Colonic mucosa (tissue), 4 donors: ENCODE data around the gene C1orf56. TPM values are rescaled to one million over a fixed set of nuclear protein-coding genes. Genes with fewer than 3 reads are reported as not detected.

Source experiments
- DNase-seq: peaks from one replicate; pipeline ENCODE4 v3.0.0-alpha.2; 2020
- H3K27ac ChIP-seq: fragments of 200-600 bp; one replicate; pipeline ENCODE4 v1.8.0; 2021
- H3K27me3 ChIP-seq: fragments of 200-600 bp; one replicate; pipeline ENCODE4 v1.8.0; 2021
- H3K36me3 ChIP-seq: fragments of 200-600 bp; one replicate; pipeline ENCODE4 v1.8.0; 2021
- H3K4me1 ChIP-seq: fragments of 200-600 bp; one replicate; pipeline ENCODE4 v1.8.0; 2021; ENCODE audit warnings: mild to moderate bottlenecking
- H3K4me3 ChIP-seq: fragments of 200-600 bp; one replicate; pipeline ENCODE4 v1.8.0; 2021
- H3K9ac ChIP-seq, 2 donors: one replicate each; pipeline ENCODE4 v1.7.0; 2013; ENCODE audit warnings: control low read depth in 2 of 2, low read depth in 2 of 2, low read length in 2 of 2
- H3K9me3 ChIP-seq: fragments of 200-600 bp; one replicate; pipeline ENCODE4 v1.8.0; 2021
- intact Hi-C: fragments of 100-400 bp; cut with DNase I; formaldehyde crosslinking; loops from one replicate; pipeline ENCODE4 v1.14.1; 2022
- total RNA-seq, 2 donors: library from RNA; stranded (reverse); fragmentation: NEBNext Ultra II Directional in 1 of 2; extraction: Animal tissue kit (Norgen Biotek cat#: 25700) in 1 of 2; gene quantifications; one replicate each; pipeline ENCODE4 v1.2.1, GENCODE V29; 2021
- TF ChIP-seq, protein P1 (sequence below): fragments of 200-600 bp; IDR thresholded peaks from one replicate; pipeline ENCODE4 v1.8.0; 2022; ENCODE audit warnings: antibody characterized with exemption, mild to moderate bottlenecking
- donor health status: healthy.
- donor health status: DM: no; HTN: no; CAD: no.
- donor health status: DM: no; HTN: no; CAD: no.

C1orf56 gene
- total RNA-seq, 2 donors from 2014 or later, result 2.6 to 3.2 TPM

DNA sequence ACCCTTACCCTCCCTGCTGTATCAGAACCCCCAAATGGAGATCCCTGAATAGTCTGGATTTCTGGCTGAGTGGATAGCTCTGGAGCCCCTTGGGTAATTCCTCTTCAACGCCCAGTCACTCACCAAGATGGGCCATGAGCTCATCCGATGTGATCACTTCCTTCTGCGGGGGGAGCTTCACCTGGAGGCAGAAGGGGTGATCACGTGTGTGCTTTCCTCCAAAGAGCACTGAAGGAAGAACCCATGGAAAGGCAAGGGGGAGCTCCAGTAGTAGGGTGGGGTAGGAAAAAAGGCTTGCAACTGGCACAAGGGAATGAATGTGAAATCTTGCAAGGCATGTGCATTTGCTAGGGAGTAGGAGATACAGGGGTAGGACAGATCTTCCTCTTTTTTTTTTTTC is 45.9 kb upstream of the C1orf56 start:
- Histone ChIP-seq H3K4me1 (no peaks in the 10 kb centered on the region), H3K4me3 (no peak overlapping the region), H3K27me3 (no peaks in the 10 kb centered on the region), H3K27ac (no peak overlapping the region), H3K9me3 (no peaks in the 10 kb centered on the region), H3K36me3 (no peaks in the 10 kb centered on the region), H3K9ac (no peak overlapping the region)
- TF ChIP-seq, protein P1, sequence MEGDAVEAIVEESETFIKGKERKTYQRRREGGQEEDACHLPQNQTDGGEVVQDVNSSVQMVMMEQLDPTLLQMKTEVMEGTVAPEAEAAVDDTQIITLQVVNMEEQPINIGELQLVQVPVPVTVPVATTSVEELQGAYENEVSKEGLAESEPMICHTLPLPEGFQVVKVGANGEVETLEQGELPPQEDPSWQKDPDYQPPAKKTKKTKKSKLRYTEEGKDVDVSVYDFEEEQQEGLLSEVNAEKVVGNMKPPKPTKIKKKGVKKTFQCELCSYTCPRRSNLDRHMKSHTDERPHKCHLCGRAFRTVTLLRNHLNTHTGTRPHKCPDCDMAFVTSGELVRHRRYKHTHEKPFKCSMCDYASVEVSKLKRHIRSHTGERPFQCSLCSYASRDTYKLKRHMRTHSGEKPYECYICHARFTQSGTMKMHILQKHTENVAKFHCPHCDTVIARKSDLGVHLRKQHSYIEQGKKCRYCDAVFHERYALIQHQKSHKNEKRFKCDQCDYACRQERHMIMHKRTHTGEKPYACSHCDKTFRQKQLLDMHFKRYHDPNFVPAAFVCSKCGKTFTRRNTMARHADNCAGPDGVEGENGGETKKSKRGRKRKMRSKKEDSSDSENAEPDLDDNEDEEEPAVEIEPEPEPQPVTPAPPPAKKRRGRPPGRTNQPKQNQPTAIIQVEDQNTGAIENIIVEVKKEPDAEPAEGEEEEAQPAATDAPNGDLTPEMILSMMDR, result no peak
- intact Hi-C loops, result no loop called here
- DNase-seq, result no peak

DNA sequence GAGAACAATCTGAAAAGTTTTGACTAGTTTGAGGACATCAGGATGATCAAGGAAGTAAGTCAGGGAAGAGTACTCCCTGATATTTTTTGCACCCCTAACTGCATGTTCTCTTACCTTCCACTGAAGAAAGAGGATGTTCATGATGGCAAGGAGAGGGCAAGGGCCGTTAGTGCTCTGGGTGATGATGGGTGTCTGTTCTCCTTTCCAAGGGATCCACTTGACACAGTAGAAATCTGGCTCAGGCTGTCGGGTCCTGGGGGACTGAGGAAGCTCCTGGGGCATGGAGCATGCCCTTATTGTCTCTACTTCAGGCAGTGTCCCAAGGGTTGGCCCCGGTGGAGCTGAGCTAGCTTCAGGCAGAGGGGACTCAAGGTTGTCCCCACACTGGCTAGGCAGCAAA is 45.5 kb upstream of the C1orf56 start:
- Histone ChIP-seq H3K9ac (no peak overlapping the region), H3K27ac (no peak overlapping the region), H3K27me3 (no peaks in the 10 kb centered on the region), H3K36me3 (no peaks in the 10 kb centered on the region), H3K4me1 (peaks cover 3% of the 10 kb centered on the region), H3K9me3 (no peaks in the 10 kb centered on the region), H3K4me3 (no peak overlapping the region)
- TF ChIP-seq, protein P1, result no peak
- intact Hi-C loops, result no loop called here
- no peak for DNase-seq

DNA sequence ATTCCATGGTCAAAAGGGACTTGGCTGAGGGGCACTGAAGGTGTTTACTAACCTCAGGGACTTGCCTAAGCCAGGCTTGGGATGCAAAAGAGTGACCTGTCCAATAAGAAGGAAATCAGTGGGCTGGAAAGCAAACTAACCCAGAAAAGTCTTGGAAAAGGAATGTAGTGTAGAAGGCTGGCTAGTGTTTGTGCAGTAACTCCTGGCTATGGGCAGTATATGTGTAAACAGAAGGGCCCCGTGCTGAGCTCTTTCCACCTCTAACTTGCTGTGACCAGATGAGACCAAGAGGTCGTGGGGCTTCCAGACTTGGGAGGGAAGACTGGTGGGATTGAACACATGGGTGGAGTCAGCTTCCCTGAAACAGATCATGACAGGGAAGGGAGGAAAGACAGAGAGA is 44.9 kb upstream of the C1orf56 start:
- Histone ChIP-seq H3K4me1 (peaks cover 8% of the 10 kb centered on the region), H3K4me3 (no peak overlapping the region), H3K27me3 (no peaks in the 10 kb centered on the region), H3K9me3 (no peaks in the 10 kb centered on the region), H3K27ac (no peak overlapping the region), H3K9ac (no peak overlapping the region), H3K36me3 (no peaks in the 10 kb centered on the region)
- no peak for DNase-seq
- intact Hi-C loops, result no loop called here
- TF ChIP-seq, protein P1, result no peak

DNA sequence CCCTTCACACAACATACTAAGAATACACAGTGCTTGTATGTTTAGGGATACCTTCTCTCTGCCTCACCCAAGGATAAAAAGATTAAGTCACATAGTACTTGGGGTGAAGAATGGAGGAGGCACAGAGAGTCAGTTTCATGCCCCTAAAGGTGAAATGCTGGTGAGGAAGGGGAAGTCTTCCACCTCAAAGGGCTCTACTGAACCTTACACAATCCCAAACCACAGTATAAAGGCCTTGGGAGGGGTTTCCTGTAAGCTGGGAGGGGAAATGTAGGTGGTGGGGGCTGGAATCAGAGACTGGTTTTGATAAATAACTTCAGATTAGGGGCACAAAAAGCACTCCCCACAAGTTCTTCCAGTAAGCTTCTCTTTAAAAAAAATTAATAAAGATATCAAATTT is 44.4 kb upstream of the C1orf56 start:
- Histone ChIP-seq H3K9ac (peak overlapping the region in 1 of 2 donors; percentile 17), H3K27ac (no peak overlapping the region), H3K4me3 (no peak overlapping the region), H3K4me1 (peaks cover 10% of the 10 kb centered on the region), H3K36me3 (no peaks in the 10 kb centered on the region), H3K27me3 (no peaks in the 10 kb centered on the region), H3K9me3 (no peaks in the 10 kb centered on the region)
- DNase-seq, result no peak
- intact Hi-C loops, result no loop called here
- TF ChIP-seq, protein P1, result no peak

DNA sequence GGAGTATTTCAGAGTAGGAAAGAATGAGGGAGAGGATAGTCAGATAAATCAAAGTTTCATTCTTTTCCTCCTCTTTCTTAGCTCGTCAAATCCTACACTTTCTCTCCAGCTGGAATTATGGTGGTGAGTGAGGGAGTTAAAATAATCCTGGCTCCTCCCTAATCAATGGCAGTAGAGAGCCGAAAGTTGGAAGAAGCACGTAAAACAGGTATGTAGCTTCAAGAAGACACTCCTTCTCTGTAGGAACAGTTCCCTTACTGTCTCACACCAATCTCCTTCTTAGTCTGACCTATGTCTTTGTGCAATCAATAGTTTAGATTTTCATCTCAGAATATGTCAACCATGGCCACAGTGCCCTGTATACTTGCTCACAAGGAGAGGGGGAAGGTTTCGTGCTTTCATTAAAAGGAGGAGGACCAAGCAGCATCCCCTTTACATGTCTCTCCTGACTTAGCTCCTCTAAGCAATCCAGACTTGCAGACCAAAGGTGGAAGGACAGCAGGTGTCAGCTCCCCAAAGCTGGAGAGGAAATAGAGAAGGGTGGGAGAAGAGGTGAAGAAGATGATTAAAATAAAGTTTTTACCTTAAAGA is 41.7 kb upstream of the C1orf56 start:
- H3K36me3 ChIP-seq, result no peaks in the 10 kb centered on the region
- DNase-seq, result no peak
- peak overlapping the region; percentile 82 to 92 for H3K9ac ChIP-seq
- no peaks in the 10 kb centered on the region for H3K9me3 ChIP-seq
- H3K27me3 ChIP-seq, result no peaks in the 10 kb centered on the region
- TF ChIP-seq, protein P1, result no peak
- peak overlapping the region; percentile 38 for H3K4me3 ChIP-seq
- intact Hi-C loops, result loop anchor here (5.0 kb wide), 1 partner anchor 51 kb away; the partner anchor contains the start of gene CDC42SE1
- H3K4me1 ChIP-seq, result peaks cover 10% of the 10 kb centered on the region
- H3K27ac ChIP-seq, result peak overlapping the region; percentile 91
